Amniotic epithelial cell (primary cell): Measurements from ENCODE around the gene TCL1A.
"Not testable (repeated sequence)": the region's sequence is repeated elsewhere in the genome, so short reads cannot be mapped to it uniquely, and the experiment has no call there.

Source experiments
- DNase-seq: peaks from one replicate; pipeline ENCODE4 v3.0.0-alpha.2; 2010; ENCODE audit warnings: low read depth

TCL1A gene, protein sequence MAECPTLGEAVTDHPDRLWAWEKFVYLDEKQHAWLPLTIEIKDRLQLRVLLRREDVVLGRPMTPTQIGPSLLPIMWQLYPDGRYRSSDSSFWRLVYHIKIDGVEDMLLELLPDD

GRCh38 chr14:95713596-95714371 lies at the start of gene TCL1A:
TSS of gene TCL1A (minus strand) at chr14:95714125. CDS start at chr14:95714066, 59 bp downstream.
- DNase-seq, result no peak

DNA sequence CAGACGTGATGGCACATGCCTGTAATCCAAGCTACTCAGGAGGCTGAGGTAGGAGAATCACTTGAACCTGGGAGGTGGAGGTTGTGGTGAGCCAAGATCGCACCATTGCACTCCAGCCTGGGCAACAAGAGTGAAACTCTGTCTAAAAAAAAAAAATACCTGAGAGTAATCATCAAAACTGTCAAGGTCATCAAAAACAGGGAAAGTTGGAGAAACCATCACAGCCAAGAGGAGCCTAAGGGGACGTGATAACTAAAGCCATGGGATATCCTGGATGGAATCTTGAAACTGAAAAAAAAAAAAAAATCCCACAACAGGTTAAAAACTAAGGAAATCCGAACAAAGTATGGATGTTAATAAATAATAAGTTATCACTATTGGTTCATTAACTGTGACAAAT lies 49.1 kb upstream of the TCL1A start:
- not testable (repeated sequence) for DNase-seq

GRCh38 chr14:95761436-95761835 lies 47.5 kb upstream of the TCL1A start:
- no peak for DNase-seq

DNA sequence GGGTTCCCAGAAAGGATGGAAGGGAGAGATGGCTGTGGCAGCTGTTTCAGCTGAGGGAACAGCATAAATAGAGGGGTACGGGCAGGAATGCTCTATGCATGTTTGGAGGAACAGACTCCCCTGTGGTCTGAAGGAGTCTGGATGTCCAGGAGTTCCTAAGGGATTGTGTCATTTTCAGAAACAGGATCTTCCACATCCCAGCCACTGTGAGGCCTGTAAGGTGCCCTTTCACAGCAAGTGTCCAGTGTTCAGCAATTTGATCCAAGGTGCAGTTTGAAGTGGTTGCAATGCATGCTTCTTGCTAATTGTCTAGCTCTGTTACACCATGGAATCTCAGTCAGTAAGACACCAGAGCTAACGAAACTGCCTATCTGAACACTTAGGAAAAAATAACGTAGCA lies 46.7 kb upstream of the TCL1A start:
- no peak for DNase-seq

- no peak for DNase-seq
Observed at GRCh38 chr14:95759941-95760340, 46.0 kb upstream of the TCL1A start.

- no peak for DNase-seq
Observed at GRCh38 chr14:95758331-95758730, 44.4 kb upstream of the TCL1A start.

GRCh38 chr14:95756751-95757150 lies 42.8 kb upstream of the TCL1A start:
- no peak for DNase-seq

DNA sequence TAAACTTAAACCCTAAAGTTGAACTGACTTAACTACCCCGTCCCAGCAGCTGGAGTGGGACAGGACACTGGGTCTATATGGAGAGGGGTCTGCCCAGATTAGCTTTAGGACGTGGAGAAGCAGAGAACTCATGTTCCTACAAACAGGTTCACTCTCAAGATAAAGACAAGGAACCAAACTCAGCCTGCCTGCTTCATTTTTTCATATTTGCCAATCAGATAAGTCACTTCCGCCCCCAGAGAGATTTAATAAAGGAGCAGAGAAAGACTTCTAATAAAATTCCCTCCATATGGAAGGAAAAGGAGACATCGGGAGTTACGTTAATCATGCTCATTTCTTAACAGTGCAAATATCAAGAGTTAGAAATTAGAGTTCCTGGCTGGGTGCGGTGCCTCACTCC lies 42.2 kb upstream of the TCL1A start:
- DNase-seq, result no peak

- no peak for DNase-seq
Observed at GRCh38 chr14:95741781-95742180, 27.9 kb upstream of the TCL1A start.

DNA sequence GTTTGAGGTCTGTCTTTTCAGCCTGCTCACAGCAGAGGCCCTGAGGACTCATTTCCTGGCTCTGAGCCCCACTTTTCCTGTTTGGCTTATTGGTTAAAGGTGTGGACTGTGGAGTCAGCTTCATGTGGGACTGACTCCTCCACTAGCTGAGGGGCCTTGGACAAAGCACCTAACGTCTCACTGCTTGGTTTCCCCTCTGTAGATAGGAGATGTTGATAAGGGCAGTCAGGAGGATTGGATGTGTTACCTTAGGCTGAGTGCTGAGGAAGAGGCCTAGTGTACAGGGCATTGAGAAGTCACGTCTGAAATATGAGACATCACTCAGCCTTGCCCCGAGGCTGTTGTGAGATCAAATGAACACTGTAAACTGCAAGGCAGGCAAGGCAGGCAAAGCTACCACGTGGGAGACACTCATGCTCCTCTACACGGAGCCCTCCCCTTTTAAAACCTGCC lies 27.1 kb upstream of the TCL1A start:
- DNase-seq, result no peak

- DNase-seq, result no peak
Observed at GRCh38 chr14:95739356-95739755, 25.4 kb upstream of the TCL1A start.

DNA sequence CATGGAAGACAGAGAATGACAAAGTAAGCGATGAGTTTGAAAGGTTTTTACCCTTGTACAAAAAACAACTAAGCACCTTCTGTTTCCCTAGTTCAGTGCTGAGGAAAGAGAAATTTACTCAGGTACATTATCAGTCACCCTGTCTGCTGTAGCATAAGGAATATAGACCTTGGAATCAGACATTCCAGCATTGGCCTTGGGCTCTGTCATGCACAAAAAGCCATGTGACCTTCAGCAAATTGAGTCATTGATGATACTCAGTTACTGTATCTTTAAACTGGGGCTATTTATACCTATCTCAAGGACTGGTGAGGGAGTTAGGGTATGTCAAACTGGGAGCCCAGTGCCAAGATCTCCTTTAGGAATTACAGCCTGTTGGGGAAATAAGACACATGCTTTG lies 19.3 kb upstream of the TCL1A start:
- no peak for DNase-seq

DNA sequence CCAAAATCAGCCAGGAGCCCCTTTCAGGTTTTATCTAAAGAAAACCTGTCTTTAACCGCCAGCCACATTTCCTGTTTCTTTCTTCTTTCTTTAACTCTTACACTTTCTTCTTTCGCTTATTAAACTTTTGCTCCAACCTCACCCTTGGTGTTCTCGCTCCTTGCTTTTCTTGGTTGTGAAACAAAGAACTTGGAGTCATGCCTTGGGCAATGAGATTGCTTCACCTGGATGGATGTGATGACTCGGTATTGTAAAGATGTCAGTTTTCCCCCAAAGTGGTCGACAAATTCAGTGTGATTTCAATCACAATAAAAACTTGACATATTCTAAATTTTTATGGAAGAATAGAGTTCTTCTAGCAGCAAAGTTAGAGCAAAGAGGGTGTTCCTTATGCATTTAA lies 16.2 kb upstream of the TCL1A start:
- DNase-seq, result no peak

DNA sequence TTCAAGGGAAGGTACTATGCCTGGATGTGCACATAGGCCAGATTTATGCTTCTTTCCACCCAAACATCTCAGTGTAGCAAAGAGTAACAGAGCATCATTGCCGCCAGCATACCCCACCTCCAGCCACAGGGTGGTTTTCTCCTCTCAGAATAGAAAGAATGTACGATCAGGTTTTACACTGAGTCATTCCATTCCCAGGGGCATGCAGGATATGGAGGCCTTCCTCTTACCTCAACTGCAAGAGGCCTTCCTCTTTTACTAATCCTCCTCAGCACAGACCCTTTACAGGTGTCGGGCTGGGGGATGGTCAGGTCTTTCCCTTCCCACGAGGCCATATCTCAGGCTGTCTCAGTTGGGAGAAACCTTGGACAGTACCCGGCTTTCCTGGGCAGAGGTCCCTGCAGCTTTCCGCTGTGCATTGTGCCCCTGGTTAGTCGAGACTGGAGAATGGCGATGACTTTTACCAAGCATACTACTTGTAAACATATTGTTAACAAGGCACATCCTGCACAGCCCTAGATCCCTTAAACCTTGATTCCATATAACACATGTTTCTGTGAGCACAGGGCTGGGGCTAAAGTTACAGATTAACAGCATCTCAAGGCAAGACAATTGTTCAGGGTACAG lies 15.6 kb upstream of the TCL1A start:
- DNase-seq, result not testable (repeated sequence)

DNA sequence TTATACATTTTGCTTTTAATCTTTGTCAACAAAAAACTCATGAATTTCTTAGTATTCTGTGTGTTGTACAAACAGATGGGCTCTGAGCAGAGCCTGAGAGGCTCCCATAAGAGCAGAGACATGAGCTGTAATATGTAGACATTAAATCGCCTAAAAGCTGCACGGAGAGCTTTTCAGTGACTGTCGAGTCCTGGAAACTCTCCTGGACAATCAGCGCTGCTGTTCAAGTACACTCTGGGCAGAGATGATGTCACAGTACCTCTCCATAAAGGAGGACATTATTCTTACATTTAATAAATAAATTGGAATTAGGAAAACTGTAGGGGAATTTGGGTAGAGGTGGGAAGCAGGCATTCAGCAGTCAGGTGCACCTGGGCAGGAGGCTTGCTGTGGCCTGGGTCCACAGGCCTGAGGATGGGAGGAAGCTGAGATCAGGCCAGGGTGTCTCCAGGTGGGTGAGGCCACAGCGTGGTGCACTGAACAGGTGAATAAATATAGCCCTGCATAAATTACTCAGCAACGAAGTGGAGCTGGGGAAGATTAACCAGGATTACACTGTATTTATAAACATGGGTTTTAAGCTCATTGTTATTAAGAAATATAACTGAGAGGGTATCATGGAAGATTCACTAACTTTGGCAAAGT lies 13.3 kb upstream of the TCL1A start:
- no peak for DNase-seq

DNA sequence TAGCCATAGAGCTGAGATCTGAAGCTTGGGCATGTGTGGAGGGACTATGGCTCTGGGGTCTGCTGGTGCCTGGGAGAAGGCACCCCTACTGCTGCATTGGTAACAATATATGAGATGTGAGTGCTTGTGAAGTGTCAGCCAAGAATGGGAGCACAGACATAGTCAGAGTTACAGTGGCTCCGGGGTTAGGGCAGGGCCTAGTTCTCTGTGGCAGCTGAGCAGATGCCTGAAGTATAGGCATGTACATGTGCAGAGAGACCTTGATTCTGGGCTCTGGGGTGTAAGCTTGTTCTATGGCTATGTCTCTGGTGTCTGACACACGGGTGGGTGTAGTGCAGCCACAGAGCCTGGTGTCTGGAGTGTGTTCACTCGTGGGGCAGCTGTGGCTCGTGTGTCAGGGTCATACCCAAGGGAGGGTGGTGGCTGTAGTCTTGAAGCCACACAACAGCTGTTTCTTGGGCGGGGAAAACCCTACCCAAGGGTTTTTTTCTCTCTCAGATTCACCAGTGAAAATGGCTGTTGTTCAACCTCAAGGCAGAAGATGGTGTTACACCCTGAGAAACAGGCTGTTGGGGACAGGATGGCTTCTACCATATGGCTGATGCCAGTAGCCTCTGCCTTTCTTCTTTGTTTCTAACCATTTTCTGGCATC lies 11.9 kb upstream of the TCL1A start:
- no peak for DNase-seq

DNA sequence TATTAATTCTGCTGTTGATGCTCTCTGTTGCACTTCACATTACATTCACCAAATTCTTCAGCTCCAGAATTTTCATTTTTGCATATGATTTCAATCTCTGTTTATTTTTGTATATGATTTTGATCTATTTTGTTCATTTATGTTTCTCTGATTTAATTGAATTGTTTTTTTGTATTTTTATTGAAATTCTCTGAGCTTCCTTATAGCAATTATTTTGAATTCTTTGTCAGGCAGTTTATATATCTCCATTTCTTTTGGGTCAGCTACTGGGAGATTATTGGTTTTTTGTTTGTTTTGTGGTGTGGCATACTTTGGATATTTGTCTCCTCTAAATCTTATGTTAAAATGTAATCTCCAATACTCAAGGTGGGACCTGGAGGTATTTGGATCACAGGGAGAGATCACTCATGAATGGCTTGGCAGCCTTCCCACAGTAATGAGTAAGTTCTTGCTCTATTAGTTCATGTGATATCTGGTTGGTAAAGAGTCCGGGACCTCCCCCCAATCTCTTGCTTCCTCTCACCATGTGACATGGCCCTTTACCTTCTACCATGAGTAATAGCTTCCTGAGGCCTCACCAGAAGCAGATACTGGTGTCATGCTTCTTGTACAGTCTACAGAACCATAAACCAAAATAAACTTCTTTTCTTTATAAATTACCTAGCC lies 8.7 kb upstream of the TCL1A start:
- no peak for DNase-seq

- DNase-seq, result no peak
Observed at GRCh38 chr14:95712398-95712797, 1.5 kb downstream of the TCL1A start.

- no peak for DNase-seq
Observed at GRCh38 chr14:95711476-95712176, 2.3 kb downstream of the TCL1A start.

DNA sequence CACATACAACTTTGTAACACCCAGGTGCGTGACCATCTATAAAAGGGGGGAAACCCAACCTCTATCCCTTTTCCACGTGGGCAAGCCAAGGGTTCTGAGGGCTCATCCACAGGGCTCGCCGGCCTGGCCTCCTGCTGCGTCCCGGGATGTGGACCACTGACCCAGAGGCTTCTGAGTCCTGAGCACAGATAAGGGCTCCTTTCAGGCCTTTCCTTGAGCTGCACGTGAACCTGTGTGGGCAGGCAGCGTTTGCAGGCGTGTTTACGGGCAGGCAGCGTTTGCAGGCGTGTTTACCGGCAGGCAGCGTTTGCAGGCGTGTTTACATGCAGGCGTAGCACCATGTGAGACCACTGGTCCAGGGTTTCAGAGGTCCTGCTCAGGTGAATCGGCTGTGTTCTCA lies 3.8 kb downstream of the TCL1A start:
- DNase-seq, result no peak

- DNase-seq, result no peak
Observed at GRCh38 chr14:95707327-95707726, 6.6 kb downstream of the TCL1A start.
